Coronary artery (tissue), 2 donors: ENCODE data around the gene ISM1.

Experiments
- DNase-seq: peaks from one replicate; pipeline ENCODE4 v3.0.0-alpha.2; 2017; ENCODE audit warnings: low spot score
- H3K27ac ChIP-seq, 2 donors: fragments of 200-600 bp; sonication (generic); one replicate each; pipeline ENCODE4 v1.5.1; 2016 to 2019
- H3K4me3 ChIP-seq: fragments of 200-600 bp; sonication (generic); 2 replicates; pipeline ENCODE4 v1.5.1; 2016; ENCODE audit warnings: mild to moderate bottlenecking, moderate library complexity
- TF ChIP-seq, protein P1 (sequence below): fragments of 200-600 bp; sonication (generic); IDR thresholded peaks from one replicate; pipeline ENCODE4 v1.5.1; 2019; ENCODE audit warnings: antibody characterized with exemption

The ISM1 gene

DNA sequence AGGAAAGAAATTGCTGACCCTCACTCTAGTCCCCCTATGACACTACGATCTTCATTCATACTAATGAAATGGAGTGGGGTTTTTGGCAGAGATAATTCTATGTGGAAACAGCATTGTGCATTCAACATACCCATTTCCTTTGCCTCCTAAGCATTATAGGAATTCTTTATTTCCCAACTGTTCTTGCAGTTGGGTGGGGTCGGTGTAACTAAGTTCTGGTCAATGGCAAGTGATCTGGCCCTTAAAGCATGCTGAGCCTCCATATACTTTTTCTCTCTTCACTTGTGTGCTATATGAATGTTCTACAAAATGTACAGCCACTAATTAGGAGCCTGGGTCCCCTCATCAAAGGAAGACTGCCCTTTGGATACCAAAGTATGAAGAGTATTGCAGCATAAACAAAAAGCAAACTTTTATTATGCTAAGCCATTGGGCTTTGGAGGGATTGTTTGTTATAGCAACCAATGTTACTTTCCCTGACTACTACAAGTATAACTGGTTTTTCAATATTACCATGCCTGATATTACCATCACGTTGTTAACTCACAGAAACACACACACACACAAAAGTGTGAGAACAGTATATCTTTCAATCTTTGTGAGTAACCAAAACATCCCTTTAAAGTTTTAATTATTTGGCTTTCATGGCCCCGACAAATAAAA, 9.0 kb upstream of the ISM1 start:
- Histone ChIP-seq H3K4me3 (no peak overlapping the region), H3K27ac (no peak overlapping the region)
- TF ChIP-seq, protein P1, sequence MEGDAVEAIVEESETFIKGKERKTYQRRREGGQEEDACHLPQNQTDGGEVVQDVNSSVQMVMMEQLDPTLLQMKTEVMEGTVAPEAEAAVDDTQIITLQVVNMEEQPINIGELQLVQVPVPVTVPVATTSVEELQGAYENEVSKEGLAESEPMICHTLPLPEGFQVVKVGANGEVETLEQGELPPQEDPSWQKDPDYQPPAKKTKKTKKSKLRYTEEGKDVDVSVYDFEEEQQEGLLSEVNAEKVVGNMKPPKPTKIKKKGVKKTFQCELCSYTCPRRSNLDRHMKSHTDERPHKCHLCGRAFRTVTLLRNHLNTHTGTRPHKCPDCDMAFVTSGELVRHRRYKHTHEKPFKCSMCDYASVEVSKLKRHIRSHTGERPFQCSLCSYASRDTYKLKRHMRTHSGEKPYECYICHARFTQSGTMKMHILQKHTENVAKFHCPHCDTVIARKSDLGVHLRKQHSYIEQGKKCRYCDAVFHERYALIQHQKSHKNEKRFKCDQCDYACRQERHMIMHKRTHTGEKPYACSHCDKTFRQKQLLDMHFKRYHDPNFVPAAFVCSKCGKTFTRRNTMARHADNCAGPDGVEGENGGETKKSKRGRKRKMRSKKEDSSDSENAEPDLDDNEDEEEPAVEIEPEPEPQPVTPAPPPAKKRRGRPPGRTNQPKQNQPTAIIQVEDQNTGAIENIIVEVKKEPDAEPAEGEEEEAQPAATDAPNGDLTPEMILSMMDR, result no peak
- DNase-seq, result no peak

DNA sequence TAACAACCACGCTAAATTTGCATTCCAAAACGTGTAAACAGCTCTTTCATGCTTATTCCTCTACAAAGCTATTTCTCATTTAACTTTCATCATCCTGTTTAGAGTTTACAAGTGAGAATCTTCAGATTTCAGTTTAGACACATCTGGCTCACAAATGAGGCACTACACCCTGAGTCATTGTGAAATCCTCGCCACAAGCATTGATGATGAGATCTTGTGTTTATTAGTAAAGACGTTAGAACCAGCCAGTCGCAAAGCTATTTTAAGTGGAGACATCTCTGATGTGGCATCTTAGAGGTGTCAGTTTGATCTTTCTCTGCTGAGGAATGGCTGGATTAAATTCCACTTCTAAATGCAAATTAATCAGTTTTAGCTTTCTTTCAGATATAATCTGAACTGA, 8.3 kb upstream of the ISM1 start:
- TF ChIP-seq, protein P1, result no peak

DNA sequence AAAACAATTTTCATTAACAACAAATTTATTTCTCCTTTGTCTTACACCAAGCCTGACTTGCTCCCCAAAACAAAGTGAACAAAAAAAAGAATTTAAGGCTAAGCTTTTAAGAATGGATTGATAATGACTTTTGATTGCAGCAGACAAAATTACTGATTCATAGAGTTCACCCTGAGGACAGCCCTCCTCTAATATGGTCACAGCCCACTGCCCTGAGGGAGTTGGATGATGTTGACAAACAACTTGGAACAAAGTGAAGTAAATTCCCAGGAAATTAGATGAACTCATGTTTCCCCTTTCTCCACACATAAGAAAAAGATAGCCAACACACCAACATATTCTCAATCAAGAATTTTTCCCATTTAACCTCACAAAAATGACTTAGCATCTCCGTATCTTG, 7.7 kb upstream of the ISM1 start:
- Histone ChIP-seq H3K4me3 (no peak overlapping the region), H3K27ac (no peak overlapping the region)
- TF ChIP-seq, protein P1, result no peak
- DNase-seq, result no peak

More for the DNA sequence above, 8.3 kb upstream of the ISM1 start:
- no peak overlapping the region for H3K27ac ChIP-seq
- H3K4me3 ChIP-seq, result no peak overlapping the region
- DNase-seq, result no peak

DNA sequence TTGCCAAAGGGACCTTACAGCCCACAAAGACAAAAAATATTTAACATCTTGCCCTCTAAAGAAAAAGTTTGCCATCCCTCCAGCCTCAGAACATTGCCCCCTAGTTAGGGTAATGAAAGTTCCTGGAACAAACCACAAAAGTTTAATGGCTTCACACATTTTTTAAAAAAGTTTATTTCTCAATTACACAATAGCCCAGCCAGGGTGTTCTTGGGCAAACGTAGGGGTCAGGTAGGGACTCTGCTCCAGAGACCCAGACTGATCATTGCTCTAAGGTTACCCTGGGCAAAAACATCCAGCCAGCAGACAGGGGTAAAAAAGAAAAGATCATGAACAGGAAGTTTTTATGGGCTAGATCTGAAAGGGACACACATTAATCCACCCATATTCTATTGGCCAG, 4.5 kb upstream of the ISM1 start:
- no peak overlapping the region for H3K27ac ChIP-seq
- no peak overlapping the region for H3K4me3 ChIP-seq
- DNase-seq, result no peak
- TF ChIP-seq, protein P1, result no peak

GRCh38 chr20:13219327-13220193, 1.5 kb upstream of the ISM1 start:
- TF ChIP-seq, protein P1, result no peak

GRCh38 chr20:13220194-13220903, 725 bp upstream of the ISM1 start:
- H3K27ac ChIP-seq, result peak overlapping the region in 1 of 2 donors; percentile 72
- TF ChIP-seq, protein P1, result no peak

More at GRCh38 chr20:13219327-13220193, 1.5 kb upstream of the ISM1 start:
- H3K27ac ChIP-seq, result no peak overlapping the region
- no peak for DNase-seq
- H3K4me3 ChIP-seq, result peak overlapping the region; percentile 81

More at GRCh38 chr20:13220194-13220903, 725 bp upstream of the ISM1 start:
- H3K4me3 ChIP-seq, result peak overlapping the region; percentile 81
- DNase-seq, result peak; percentile 80
